Parathyroid adenoma (tissue), 2 donors: Measurements from ENCODE around the gene HOXC13.

Experiments
- H2AFZ ChIP-seq: fragments of 300-600 bp; sonication (generic); one replicate; pipeline ENCODE4 v1.7.0; 2017; ENCODE audit warnings: antibody characterized with exemption, mild to moderate bottlenecking
- H3K27ac ChIP-seq: fragments of 300-600 bp; sonication (generic); one replicate; pipeline ENCODE4 v1.7.0; 2017
- H3K27me3 ChIP-seq: fragments of 300-600 bp; sonication (generic); one replicate; pipeline ENCODE4 v1.7.0; 2017; ENCODE audit warnings: low read length; ENCODE audit not compliant: control insufficient read depth, insufficient read depth
- H3K36me3 ChIP-seq: fragments of 300-600 bp; sonication (generic); one replicate; pipeline ENCODE4 v1.7.0; 2017; ENCODE audit warnings: low read length; ENCODE audit not compliant: control insufficient read depth, insufficient read depth
- H3K4me1 ChIP-seq: fragments of 300-600 bp; sonication (generic); one replicate; pipeline ENCODE4 v1.7.0; 2017; ENCODE audit warnings: control low read depth
- H3K4me2 ChIP-seq: fragments of 300-600 bp; sonication (generic); one replicate; pipeline ENCODE4 v1.7.0; 2017; ENCODE audit warnings: low read length
- H3K4me3 ChIP-seq: fragments of 300-600 bp; sonication (generic); one replicate; pipeline ENCODE4 v1.7.0; 2017; ENCODE audit warnings: low read depth, low read length
- H3K79me2 ChIP-seq: fragments of 300-600 bp; sonication (generic); one replicate; pipeline ENCODE4 v1.7.0; 2017; ENCODE audit warnings: control low read depth
- H3K9ac ChIP-seq: fragments of 300-600 bp; sonication (generic); one replicate; pipeline ENCODE4 v1.7.0; 2017; ENCODE audit warnings: mild to moderate bottlenecking
- H3K9me3 ChIP-seq: fragments of 300-600 bp; sonication (generic); one replicate; pipeline ENCODE4 v1.7.0; 2017; ENCODE audit warnings: low read length; ENCODE audit not compliant: control insufficient read depth
- TF ChIP-seq, protein P1 (sequence below): fragments of 300-600 bp; sonication (generic); IDR thresholded peaks from one replicate; pipeline ENCODE4 v1.7.0; 2017; ENCODE audit warnings: antibody characterized with exemption, mild to moderate bottlenecking
- donor health status: primary hyperparathyroidism.

Gene HOXC13

DNA sequence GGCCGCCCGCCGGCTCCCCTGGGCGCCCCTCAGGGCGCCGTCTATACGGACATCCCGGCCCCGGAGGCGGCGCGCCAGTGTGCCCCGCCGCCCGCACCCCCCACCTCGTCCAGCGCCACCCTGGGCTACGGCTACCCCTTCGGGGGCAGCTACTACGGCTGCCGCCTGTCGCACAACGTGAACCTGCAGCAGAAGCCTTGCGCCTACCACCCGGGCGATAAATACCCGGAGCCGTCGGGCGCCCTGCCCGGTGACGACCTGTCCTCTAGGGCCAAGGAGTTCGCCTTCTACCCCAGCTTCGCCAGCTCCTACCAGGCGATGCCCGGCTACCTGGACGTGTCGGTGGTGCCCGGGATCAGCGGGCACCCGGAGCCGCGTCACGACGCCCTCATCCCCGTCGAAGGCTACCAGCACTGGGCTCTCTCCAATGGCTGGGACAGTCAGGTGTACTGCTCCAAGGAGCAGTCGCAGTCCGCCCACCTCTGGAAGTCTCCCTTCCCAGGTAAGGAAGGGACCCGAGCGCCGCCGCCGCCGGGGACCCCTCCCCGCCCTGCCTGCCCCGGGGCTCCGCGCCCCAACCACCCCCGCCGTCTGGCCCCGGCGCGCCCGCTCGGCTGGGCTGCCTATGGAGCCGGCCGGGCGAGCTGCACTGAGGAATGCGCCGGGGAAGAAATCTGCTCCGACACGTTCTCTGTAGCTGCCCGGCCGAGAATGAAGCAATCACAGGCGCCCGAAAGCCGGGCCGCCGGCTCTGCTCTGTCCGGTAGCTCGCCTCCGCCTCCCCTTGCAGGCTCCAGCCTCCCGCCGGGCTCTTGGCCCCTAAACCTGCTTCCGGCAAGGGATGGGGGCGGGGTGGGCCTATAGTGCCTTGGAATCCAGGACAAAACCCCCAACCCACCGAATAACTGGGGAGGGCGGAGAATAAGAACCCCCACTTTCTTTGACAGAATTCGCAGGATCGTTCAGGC is 794 bp downstream of the HOXC13 start:
- Histone ChIP-seq H2AFZ (no peak overlapping the region), H3K27me3 (peaks cover 35% of the 10 kb centered on the region), H3K9ac (no peak overlapping the region), H3K4me3 (no peak overlapping the region), H3K27ac (no peak overlapping the region), H3K4me1 (no peaks in the 10 kb centered on the region), H3K79me2 (no peaks in the 10 kb centered on the region), H3K36me3 (no peaks in the 10 kb centered on the region), H3K4me2 (no peak overlapping the region), H3K9me3 (no peaks in the 10 kb centered on the region)
- TF ChIP-seq, protein P1, sequence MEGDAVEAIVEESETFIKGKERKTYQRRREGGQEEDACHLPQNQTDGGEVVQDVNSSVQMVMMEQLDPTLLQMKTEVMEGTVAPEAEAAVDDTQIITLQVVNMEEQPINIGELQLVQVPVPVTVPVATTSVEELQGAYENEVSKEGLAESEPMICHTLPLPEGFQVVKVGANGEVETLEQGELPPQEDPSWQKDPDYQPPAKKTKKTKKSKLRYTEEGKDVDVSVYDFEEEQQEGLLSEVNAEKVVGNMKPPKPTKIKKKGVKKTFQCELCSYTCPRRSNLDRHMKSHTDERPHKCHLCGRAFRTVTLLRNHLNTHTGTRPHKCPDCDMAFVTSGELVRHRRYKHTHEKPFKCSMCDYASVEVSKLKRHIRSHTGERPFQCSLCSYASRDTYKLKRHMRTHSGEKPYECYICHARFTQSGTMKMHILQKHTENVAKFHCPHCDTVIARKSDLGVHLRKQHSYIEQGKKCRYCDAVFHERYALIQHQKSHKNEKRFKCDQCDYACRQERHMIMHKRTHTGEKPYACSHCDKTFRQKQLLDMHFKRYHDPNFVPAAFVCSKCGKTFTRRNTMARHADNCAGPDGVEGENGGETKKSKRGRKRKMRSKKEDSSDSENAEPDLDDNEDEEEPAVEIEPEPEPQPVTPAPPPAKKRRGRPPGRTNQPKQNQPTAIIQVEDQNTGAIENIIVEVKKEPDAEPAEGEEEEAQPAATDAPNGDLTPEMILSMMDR: no peak

DNA sequence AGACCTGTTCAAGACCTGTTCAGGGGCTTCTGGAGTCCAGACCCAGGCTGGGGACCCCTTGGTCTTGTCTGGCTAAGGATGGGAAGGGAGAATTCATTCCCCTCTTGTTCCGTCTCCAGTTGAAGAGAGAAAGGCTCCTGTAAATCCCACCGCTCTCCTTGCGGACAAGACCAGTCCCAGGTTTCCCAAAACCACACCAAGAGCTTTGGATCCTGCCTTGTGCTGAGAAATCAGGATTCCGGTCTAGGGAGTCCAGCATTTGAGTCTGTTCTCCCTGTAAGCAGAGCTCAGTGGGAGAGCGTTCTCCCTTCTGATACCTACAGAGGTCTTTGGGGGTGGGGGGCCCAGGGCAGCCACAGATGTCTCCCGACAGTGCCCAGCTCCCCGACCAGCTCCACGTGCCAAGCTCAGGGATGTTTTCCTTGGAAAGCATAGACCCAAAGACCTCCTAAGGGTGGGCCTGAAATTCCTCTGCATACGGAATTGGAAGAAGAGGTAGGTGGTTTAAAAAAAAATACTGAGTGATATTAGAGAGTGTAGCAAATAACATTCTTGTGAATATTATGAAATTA is 1.9 kb downstream of the HOXC13 start:
- TF ChIP-seq, protein P1: no peak
- no peak overlapping the region for H3K27ac ChIP-seq
- no peak overlapping the region for H2AFZ ChIP-seq
- no peaks in the 10 kb centered on the region for H3K9me3 ChIP-seq
- no peaks in the 10 kb centered on the region for H3K79me2 ChIP-seq
- no peak overlapping the region for H3K4me3 ChIP-seq
- no peaks in the 10 kb centered on the region for H3K36me3 ChIP-seq
- no peak overlapping the region for H3K9ac ChIP-seq
- no peak overlapping the region for H3K4me2 ChIP-seq
- no peaks in the 10 kb centered on the region for H3K4me1 ChIP-seq
- peaks cover 28% of the 10 kb centered on the region for H3K27me3 ChIP-seq

DNA sequence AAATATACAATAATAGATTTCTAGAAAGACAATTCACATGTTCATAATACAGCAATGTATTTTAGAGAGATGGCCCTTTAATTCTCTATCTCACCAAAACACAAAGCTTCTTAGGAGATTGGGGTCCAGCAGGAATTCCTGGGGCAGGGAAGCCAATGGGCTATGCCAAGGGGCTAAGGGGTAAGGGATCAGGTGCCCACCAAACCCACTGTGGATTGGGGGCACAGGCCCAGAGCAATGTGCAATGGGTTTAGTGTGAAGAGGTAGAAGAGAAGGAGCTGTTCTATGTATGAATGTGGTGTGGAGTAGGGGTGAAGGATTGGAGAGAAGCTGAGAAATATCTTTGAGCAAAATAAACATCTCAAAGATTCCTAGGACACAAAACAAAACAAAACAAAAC is 2.6 kb downstream of the HOXC13 start:
- H3K36me3 ChIP-seq: no peaks in the 10 kb centered on the region
- H3K79me2 ChIP-seq: no peaks in the 10 kb centered on the region
- no peaks in the 10 kb centered on the region for H3K9me3 ChIP-seq
- H3K4me1 ChIP-seq: no peaks in the 10 kb centered on the region
- no peak overlapping the region for H3K27ac ChIP-seq
- H3K27me3 ChIP-seq: peaks cover 31% of the 10 kb centered on the region
- H3K4me2 ChIP-seq: no peak overlapping the region
- TF ChIP-seq, protein P1: no peak
- H3K4me3 ChIP-seq: no peak overlapping the region
- H2AFZ ChIP-seq: no peak overlapping the region
- no peak overlapping the region for H3K9ac ChIP-seq

DNA sequence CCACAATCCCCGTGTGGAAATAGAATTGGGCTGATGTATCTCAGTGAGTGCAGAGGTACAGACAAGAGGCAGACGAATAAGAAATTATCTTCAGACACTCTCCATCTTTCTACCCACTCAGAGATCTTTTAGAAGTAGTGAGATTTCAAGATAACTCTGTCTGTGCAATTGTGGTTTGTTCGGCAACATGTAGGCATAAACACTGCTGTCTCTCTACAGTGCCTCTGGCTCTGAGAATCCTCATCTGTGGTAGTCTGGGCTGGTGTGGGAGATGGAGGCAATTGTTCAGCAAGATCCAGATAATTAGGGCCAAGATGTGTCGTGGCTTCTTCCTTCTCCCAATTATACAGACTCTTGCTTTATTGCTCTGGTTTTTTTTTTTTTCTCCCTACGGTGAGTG is 3.1 kb downstream of the HOXC13 start:
- Histone ChIP-seq H3K27ac (no peak overlapping the region), H3K36me3 (no peaks in the 10 kb centered on the region), H3K9me3 (no peaks in the 10 kb centered on the region), H3K4me1 (no peaks in the 10 kb centered on the region), H3K9ac (no peak overlapping the region), H2AFZ (no peak overlapping the region), H3K79me2 (no peaks in the 10 kb centered on the region), H3K4me2 (no peak overlapping the region), H3K4me3 (no peak overlapping the region), H3K27me3 (peaks cover 32% of the 10 kb centered on the region)
- TF ChIP-seq, protein P1: no peak
